ENCODE measurements around the gene SERTAD3.

DNA sequence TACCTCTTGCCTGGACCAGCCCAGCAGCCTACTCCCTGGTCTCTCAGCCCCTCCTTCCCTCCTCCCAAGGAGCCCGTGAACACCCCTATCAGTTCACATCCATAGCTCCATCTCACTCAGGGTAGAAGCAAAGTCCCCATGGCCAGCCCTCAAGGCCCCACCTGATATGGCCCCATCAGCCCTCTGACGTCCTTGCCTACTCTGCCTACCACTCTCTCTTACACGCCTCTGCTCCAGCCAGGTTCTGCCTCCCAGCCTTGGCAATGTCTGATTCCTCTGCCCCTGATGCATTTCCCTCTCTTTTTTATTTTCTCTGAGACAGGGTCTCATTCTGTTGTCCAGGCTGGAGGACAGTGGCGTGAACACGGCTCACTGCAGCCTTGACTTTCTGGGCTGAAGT, 7.9 kb upstream of the SERTAD3 start:
- TF ChIP-seq, protein P1, sequence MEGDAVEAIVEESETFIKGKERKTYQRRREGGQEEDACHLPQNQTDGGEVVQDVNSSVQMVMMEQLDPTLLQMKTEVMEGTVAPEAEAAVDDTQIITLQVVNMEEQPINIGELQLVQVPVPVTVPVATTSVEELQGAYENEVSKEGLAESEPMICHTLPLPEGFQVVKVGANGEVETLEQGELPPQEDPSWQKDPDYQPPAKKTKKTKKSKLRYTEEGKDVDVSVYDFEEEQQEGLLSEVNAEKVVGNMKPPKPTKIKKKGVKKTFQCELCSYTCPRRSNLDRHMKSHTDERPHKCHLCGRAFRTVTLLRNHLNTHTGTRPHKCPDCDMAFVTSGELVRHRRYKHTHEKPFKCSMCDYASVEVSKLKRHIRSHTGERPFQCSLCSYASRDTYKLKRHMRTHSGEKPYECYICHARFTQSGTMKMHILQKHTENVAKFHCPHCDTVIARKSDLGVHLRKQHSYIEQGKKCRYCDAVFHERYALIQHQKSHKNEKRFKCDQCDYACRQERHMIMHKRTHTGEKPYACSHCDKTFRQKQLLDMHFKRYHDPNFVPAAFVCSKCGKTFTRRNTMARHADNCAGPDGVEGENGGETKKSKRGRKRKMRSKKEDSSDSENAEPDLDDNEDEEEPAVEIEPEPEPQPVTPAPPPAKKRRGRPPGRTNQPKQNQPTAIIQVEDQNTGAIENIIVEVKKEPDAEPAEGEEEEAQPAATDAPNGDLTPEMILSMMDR (IDR thresholded peaks at IDR 0.05): no peak
- no peak for TF ChIP-seq POLR2A (IDR thresholded peaks at IDR 0.05)
